Measurements from ENCODE around the gene ACMSD. TPM values are rescaled to one million over a fixed set of nuclear protein-coding genes. Genes with fewer than 3 reads are reported as not detected.

Gene ACMSD
- total and polyA plus RNA-seq, 2 of the 4 experiments (the other 2 are of a cell fraction), result not detected

DNA sequence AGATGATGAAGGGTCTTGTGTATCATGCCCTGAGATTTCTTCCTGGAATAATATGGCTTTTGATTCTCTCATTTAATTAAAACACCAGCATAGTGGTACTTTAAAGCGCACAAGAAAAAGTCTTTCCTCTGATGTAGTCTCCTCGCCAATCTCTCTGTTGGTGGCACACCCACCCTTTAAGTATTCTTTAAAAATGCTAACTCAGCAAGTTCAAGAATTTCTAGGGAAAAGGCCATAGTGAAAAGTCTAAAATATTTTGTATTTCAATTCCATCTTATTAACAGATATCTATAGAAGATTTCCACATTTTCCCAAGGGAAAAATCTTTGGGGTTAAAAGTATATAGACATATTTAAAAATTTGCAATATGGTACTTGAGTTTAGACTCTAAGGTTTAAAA is 34.7 kb downstream of the ACMSD start:
- H3K36me3 ChIP-seq (ENCODE audit: control insufficient read depth, insufficient read depth, low read length), result no peaks in the 10 kb centered on the region
- no peak overlapping the region for H3K14ac ChIP-seq (replicated peaks; ENCODE audit: low read depth, low read length)
- H3K18ac ChIP-seq (ENCODE audit: low read depth, low read length), result no peak overlapping the region
- no peaks in the 10 kb centered on the region for H3K27me3 ChIP-seq (ENCODE audit: control insufficient read depth, insufficient read depth, low read length)
- TF ChIP-seq CEBPB (IDR thresholded peaks at IDR 0.05; ENCODE audit: low read depth, low read length) (no peak), MAFK (IDR thresholded peaks at IDR 0.05; ENCODE audit: low read depth, low read length) (peak; percentile 97), ELK1 (IDR thresholded peaks at IDR 0.05; ENCODE audit: borderline replicate concordance, low read depth, low read length) (no peak)
- no peak overlapping the region for H2AK9ac ChIP-seq (replicated peaks; ENCODE audit: low read depth, low read length, poor library complexity)
- no peak overlapping the region for H3K56ac ChIP-seq (ENCODE audit: extremely low read depth, insufficient read depth, low read length)
- no peak overlapping the region for H2AFZ ChIP-seq (replicated peaks; ENCODE audit: low read length, poor library complexity)
- DNase-seq (no peak), ATAC-seq (ENCODE audit: low read depth) (no peak)
- H4K8ac ChIP-seq (ENCODE audit: low read depth in 2 of 2, low read length in 2 of 2), result no peak overlapping the region
- H3K4me3 ChIP-seq (ENCODE audit: insufficient read depth, low read depth, low read length), result no peak overlapping the region
- H2AK5ac ChIP-seq (ENCODE audit: low read depth, low read length), result no peak overlapping the region
- H4K91ac ChIP-seq (ENCODE audit: insufficient read depth, low read depth, low read length), result no peak overlapping the region
- BruUV-seq (replicated peaks), result no TSS peak
- dilution Hi-C loops (cut with HindIII; ENCODE audit: low sequenced_read_pairs, unreplicated experiment) (no loop called here), in situ Hi-C loops (cut with MboI; ENCODE audit: low sequenced_read_pairs) (no loop called here), intact Hi-C loops (cut with micrococcal nuclease) (no loop called here)
- H3K23ac ChIP-seq (ENCODE audit: low read depth, low read length), result no peak overlapping the region
- H3K9ac ChIP-seq (ENCODE audit: low read depth, low read length), result no peak overlapping the region
- ChIA-PET POLR2A (ENCODE audit: unreplicated experiment) (no interaction called here), CTCF (no interaction called here)
- no CpG with 5 or more reads among the region's 2 CpGs for WGBS, 2 experiments (ENCODE audit: extremely low coverage in 2 of 2, insufficient read length in 1 of 2)
- H3K4me2 ChIP-seq (ENCODE audit: low read depth, low read length), result no peak overlapping the region
- peaks cover 2% of the 10 kb centered on the region; the same call in 1 of the 2 replicates for H3K4me1 ChIP-seq (ENCODE audit: control insufficient read depth, insufficient read depth, low read length)
- H4K5ac ChIP-seq (ENCODE audit: low read depth, low read length), result no peak overlapping the region
- H2BK15ac ChIP-seq (ENCODE audit: low read depth, low read length), result no peak overlapping the region
- H3K79me1 ChIP-seq (ENCODE audit: low read depth in 1 of 2, low read length in 2 of 2), result no peaks in the 10 kb centered on the region
- H4K20me1 ChIP-seq (ENCODE audit: insufficient read depth, low read length), result no peaks in the 10 kb centered on the region
- no peak overlapping the region for H3K4ac ChIP-seq (ENCODE audit: low read depth, low read length)
- no peaks in the 10 kb centered on the region for H3K9me3 ChIP-seq (ENCODE audit: control insufficient read depth, insufficient read depth, low read length)
- H3K9me1 ChIP-seq (ENCODE audit: insufficient read depth, low read length), result 0 out of 2 replicates have a peak, but pooled peaks cover 2% of the 10 kb centered on the region
- no peak overlapping the region for H2BK120ac ChIP-seq (ENCODE audit: low read depth, low read length)
- no peak overlapping the region for H2BK5ac ChIP-seq (ENCODE audit: low read depth, low read length, poor library complexity, severe bottlenecking)
- no peak overlapping the region for H3K27ac ChIP-seq (ENCODE audit: insufficient read depth, low read length)
- no peak overlapping the region for H2BK20ac ChIP-seq (ENCODE audit: low read depth, low read length)
